HG03521 (cell line): ENCODE results near the gene RELA.
"Not testable (repeated sequence)": the region's sequence is repeated elsewhere in the genome, so short reads cannot be mapped to it uniquely, and the experiment has no call there.

ENCODE experiments used
- ATAC-seq: cut with Tn5 transposase; IDR thresholded peaks from one replicate; pipeline ENCODE4 v1.9.1; 2021; ENCODE audit warnings: mild to moderate bottlenecking, moderate library complexity; ENCODE audit not compliant: unreplicated experiment

The RELA gene

GRCh38 chr11:65649656-65650546 lies 12.8 kb downstream of the RELA start:
- ATAC-seq: no peak

GRCh38 chr11:65648997-65649493 lies 13.7 kb downstream of the RELA start:
- no peak for ATAC-seq

GRCh38 chr11:65646958-65647701 lies 15.6 kb downstream of the RELA start:
- ATAC-seq: no peak

- no peak for ATAC-seq
Observed at GRCh38 chr11:65646288-65646957, 16.3 kb downstream of the RELA start.

GRCh38 chr11:65645710-65646109 lies 17.0 kb downstream of the RELA start:
- no peak for ATAC-seq

GRCh38 chr11:65644837-65645236 lies 17.9 kb downstream of the RELA start:
- ATAC-seq: no peak

- no peak for ATAC-seq
Observed at GRCh38 chr11:65643971-65644370, 18.7 kb downstream of the RELA start.

GRCh38 chr11:65642014-65642671 lies 20.6 kb downstream of the RELA start:
- no peak for ATAC-seq

- ATAC-seq: no peak
Observed at GRCh38 chr11:65641297-65642013, 21.3 kb downstream of the RELA start.

- ATAC-seq: no peak
Observed at GRCh38 chr11:65640483-65641296, 22.0 kb downstream of the RELA start.

- ATAC-seq: peak; percentile 37
Observed at GRCh38 chr11:65639623-65640482, 22.9 kb downstream of the RELA start.

GRCh38 chr11:65639228-65639597 lies 23.5 kb downstream of the RELA start:
- ATAC-seq: not testable (repeated sequence)

GRCh38 chr11:65637794-65638419 lies 24.8 kb downstream of the RELA start, which contains the start of gene SIPA1:
Gene SIPA1 (plus strand): TSS chr11:65638101. CDS start chr11:65640922, 2,821 bp downstream.
- peak; percentile 30 for ATAC-seq

- ATAC-seq: no peak
Observed at GRCh38 chr11:65637032-65637557, 25.6 kb downstream of the RELA start.

- ATAC-seq: no peak
Observed at GRCh38 chr11:65636108-65637031, 26.3 kb downstream of the RELA start.

- ATAC-seq: no peak
Observed at GRCh38 chr11:65634905-65635731, 27.6 kb downstream of the RELA start.
